ENCODE results near the gene GDAP1L1.
"Not testable (repeated sequence)": the region's sequence is repeated elsewhere in the genome, so short reads cannot be mapped to it uniquely, and the experiment has no call there.

Gene GDAP1L1

GRCh38 chr20:44256961-44257360, 9.9 kb downstream of the GDAP1L1 start:
- DNase-seq = no peak

DNA sequence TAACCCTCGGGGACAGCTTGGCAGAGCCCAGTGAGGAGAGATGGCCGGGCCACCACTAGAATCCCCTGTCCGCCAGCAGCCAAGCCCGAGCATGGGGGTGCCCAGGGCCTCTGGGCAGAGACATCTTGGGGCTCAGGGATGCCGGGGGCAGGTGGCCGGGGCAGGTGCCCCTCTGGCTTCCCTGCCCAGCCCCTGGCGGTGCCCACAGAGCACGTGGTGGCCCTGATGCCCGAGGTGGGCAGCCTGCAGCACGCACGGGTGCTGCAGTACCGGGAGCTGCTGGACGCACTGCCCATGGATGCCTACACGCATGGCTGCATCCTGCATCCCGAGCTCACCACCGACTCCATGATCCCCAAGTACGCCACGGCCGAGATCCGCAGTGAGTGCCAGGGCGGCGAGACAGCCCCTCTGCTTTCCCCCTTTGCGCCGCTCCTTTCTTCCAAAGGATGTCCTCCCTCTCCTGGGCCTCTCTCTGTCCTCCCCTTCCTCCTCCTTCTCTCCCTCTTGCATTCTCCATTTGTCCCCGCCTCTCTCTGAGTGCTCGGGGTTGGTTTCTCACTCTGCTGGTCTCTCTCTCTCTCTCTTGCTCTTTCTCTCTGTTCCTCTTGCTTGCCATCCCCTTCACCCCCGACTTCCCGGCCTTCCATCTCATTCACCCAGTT, 11.2 kb downstream of the GDAP1L1 start:
- no peak for DNase-seq

- no peak for DNase-seq
Measured at GRCh38 chr20:44264287-44264686, 17.2 kb downstream of the GDAP1L1 start.

GRCh38 chr20:44268802-44269201, 21.7 kb downstream of the GDAP1L1 start:
- no peak for DNase-seq

DNA sequence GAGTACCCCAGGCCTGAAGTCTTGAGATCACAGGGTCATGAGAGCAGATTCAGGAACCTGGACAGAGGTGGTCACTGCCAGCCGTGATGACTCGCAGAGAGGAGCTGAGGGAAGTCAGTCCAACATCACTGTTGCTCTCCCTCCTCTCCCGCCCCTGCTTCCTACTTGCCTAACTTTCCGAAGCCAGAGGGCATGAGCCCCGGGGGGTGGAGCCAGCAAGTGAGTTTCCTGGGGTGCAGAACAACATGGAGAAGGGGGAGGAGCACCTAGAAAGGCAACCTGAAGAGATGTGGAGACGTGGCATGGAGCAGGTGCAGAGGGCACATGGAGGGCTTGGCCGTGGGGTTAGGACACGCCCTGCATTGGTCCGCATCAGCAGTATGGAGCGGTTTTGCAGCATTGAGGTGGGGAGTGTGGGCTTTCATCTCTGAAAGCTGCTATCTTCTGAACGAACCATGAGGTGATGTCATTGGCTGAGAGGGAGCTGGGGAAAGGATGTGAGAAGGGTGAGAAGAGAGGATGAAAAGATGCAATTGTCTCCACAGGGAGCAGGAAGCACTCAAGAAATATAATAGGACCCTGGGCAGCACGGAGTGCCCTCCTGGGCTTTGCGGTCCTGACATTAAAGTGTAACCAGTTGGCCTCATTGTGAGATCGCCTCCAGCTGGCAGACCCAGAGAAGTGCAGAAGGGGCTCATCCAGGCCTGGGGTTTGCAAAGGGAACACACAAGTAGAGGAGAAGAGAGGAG, 25.0 kb downstream of the GDAP1L1 start:
- no peak for DNase-seq

DNA sequence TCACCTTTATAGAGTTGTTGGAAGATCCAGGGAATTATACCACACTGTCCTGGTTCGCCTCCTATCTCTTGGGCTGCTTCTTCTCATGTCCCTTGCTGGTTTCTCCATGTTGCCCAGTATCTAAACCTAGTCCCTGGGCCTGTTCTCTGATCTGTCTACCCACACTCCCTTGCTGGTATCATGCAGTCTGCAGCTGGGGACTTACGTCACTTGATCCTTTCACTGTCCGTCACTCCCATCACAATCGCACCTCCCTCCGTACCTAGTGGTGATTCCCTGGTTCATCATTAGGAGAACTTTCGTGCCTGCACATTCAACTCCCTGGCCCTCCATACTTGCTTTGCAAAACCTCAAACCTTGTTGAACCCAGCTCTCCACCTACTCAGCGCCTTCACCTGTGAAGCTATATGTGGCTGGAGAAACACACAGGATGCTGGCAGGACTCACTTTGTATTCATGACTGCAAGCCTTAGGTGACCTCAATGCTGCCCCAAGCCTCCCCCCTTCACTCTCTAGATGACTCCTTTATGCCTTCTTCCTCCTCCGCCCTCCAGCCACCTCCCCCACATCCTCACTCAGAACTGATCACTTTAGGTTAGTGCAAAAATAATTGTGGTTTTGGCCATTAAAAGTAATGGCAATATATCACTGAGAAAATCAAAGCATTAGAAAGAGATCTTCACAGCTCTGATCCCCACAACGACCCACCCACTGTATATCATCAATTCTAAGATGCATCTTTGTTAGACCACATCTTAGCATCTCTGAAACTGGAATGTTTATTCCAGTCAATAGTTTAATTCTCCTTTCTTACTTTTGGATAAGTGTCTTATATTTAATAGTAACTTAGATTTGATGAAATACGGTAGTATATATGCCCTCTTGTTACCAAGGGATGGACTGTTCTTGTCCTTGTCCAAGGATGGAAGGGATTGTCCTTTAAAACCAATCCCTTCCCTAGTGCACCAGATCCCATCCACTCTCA, 26.4 kb downstream of the GDAP1L1 start:
- DNase-seq = no peak

DNA sequence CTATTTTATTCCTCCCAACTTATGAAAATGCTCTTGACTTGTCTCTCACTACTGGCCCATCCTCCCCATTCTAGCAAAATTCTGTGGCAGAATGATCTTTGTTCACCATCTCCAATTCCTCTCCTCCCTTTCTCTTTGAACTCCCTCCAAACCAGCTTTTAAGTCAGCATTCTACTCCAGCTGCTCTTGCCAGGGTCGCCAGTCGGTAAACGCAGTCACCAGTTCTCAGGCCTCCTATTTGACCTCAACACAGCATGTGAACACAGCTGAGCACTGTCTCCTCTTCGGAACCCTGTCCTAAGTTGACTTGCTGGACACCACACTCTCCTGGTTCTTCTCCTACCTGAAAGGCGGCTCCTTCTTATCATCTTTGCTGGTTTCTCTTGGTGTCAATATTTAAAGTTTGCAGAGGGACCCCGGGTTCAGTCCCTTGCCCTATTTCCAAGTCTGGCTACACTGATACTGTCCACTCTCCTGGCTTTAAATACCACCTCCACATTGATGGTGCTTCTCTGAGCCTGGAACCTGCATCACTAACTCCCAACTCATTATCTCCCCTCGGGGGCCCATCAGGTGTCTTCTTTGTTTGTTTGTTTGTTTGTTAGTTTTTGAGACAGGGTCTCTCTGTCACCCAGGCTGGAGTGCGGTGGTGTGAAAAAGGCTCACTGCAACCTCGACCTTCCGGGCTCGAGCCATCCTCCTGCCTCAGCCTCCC, 27.4 kb downstream of the GDAP1L1 start:
- DNase-seq = no peak

GRCh38 chr20:44279228-44279627, 32.1 kb downstream of the GDAP1L1 start:
- DNase-seq = no peak

GRCh38 chr20:44280387-44280786, 33.3 kb downstream of the GDAP1L1 start:
- DNase-seq = no peak

DNA sequence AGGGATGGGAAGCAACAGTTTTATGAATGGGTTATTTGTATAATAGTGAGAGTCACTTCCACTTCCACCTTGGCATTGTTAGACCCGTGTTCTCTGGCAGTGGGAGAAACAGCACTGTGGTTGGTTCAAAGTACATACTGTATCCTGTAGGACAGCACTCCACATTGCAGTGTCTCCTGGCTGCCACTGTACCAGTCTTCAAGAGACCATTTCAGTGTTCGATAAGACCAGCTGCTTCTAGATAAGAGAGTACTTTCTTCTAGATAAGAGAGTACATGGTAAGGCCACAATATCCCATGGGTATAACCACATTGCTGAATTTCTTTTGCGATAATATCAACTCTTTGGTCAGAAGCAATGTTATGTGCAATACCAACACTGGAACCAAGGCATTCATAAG, 35.1 kb downstream of the GDAP1L1 start:
- no peak for DNase-seq

DNA sequence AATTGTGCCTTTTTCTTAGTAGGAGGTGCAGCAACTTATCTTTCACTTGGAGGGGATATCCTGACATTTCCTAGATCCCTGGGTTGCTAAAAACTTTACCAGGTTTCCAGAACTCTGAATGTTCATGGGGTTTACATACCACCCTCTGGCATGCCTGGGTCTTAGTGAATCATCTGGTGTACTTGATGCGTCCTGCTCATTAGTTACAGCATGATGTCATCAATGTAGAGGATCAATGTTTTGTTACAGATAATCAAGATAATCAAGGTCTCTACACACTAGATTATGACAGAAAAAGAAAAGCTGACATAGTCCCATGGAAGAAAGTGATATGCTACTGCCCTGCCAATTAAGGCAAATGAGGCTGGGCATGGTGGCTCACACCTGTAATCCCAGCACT, 36.9 kb downstream of the GDAP1L1 start:
- DNase-seq = no peak

- no peak for DNase-seq
Measured at GRCh38 chr20:44287272-44288097, 40.4 kb downstream of the GDAP1L1 start.

DNA sequence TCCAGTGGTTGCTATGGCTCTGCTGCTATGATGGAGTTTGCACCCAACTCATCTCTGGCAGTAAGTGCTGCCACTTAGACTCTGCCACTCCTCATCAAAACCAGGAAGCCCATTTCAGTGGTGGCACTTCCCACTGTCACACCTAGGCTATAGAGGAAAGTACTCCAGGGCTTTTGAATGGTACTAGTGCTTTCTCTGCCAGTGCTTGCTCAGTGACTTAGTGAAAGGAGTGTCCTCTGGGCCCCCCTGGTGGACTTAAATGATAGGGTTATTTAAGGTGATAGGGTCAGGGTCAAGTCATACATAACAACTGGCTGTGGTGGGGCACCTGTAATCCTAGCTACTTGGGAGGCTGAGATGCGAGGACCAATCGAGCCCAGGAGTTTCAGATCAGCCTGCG, 41.1 kb downstream of the GDAP1L1 start:
- DNase-seq = no peak

- no peak for DNase-seq
Measured at GRCh38 chr20:44291754-44292153, 44.6 kb downstream of the GDAP1L1 start.

- DNase-seq = peak; percentile 18
Measured at GRCh38 chr20:44296011-44296410, 48.9 kb downstream of the GDAP1L1 start.

DNA sequence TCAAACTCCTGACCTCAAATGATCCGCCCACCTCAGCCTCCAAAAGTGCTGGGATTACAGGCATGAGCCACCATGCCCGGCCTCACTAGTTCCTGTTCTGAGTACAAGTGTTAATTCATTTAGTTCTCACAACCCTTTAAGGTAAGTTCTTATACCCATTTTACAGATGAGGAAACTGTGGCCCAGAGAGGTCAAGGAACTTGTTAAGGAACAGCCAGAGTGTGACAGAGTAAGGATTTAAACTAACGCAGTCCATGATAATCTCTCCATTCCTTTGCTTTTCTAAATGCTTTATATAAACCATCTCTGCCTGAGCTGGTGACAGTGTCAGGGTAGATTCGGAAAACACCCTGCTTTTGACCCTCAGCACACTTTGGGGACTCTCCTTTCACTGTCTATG, 50.6 kb downstream of the GDAP1L1 start:
- no peak for DNase-seq

DNA sequence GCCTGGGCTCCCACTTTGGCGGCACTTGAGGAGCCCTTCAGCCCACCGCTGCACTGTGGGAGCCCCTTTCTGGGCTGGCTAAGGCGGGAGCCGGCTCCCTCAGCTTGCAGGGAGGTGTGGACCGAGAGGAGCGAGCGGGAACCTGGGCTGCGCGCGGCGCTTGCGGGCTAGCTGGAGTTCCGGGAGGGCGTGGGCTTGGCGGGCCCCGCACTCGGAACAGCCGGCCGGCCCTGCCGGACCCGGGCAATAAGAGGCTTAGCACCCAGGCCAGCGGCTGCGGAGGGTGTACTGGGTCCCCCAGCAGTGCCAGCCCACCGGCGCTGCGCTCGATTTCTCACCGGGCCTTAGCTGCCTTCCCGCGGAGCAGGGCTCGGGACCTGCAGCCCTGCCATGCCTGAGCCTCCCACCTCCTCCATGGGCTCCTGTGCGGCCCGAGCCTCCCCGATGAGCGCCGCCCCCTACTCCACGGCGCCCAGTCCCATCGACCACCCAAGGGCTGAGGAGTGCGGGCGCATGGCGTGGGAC, 52.0 kb downstream of the GDAP1L1 start:
- DNase-seq = not testable (repeated sequence)

DNA sequence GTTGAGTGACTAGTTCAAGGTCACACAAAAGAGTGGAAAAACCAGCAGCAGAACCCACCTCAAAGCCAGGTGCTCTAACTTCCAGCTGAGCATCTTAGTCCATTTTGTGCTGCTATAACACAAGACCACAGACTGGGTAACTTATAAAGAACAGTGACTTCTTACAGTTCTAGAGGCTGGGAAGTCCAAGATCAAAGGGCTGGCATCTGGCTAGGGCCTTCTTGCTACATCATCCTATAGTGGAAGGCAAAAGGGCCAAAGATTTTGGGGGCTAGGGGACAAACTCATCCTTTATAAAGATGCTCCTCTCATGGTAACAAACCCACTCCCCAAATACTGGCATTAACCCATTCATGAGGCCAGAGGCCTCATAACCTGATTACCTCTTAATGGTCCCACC, 54.2 kb downstream of the GDAP1L1 start:
- no peak for DNase-seq

DNA sequence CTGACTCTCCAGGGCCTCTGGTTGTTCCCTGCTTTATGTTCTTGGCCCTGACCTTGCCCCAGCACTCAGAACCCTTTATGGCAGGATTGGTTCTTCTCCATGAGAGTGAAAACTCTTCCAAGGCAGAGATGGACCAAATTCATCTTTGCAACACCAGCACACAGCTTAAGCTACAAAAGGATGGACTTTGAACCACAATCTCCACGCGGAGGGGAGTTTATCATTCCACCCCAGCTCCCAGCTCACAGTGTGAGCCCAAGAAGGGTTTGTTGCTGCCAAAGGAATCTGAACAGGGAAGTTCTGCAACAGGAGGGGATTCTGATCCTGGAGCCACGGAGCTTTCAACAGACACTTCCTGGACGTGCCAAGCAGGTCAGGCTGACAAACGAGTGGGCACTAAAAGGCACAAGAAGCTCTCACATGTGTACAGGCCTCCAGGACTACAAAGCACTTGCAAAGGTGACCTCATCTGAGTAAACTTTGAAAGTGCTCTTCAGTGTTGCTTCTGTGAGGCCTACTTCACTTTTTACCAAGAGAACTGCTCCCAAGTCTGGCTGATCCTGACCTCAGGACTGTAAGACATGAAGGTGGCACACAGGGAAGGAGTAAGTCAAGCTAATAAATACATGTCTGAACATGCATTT, 55.0 kb downstream of the GDAP1L1 start:
- DNase-seq = no peak

- DNase-seq = no peak
Measured at GRCh38 chr20:44302736-44303135, 55.6 kb downstream of the GDAP1L1 start.

- DNase-seq = no peak
Measured at GRCh38 chr20:44304383-44304782, 57.3 kb downstream of the GDAP1L1 start.

Data from NCI-H1417 treated with DMSO at 0.1 percent for 48 hours (cell line).